ENCODE measurements around the gene DSCAML1. TPM values are rescaled to one million over a fixed set of nuclear protein-coding genes. Genes with fewer than 3 reads are reported as not detected.

Gene DSCAML1
- total RNA-seq, 2 donors from 2014 or later, result 0.67 to 1.3 TPM

DNA sequence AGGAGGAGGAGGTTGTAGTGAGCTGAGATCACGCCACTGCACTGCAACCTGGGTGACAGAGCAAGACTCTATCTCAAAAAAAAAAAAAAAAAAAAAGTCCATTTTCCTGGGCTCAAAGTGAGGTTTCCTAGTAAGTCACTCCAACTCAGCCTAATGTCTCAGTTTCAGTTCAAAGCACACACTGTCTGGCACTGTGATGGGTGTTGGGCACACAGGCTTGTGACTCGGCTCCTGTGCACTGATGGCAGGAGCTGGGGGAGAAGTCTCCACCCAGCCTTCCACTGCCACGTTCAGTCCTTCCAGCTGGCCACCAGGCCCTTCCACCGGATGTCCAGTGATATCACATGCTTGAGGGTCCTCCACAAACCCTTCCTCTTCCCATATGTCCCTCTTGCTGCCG lies 283.4 kb downstream of the DSCAML1 start:
- TF ChIP-seq, protein P1, sequence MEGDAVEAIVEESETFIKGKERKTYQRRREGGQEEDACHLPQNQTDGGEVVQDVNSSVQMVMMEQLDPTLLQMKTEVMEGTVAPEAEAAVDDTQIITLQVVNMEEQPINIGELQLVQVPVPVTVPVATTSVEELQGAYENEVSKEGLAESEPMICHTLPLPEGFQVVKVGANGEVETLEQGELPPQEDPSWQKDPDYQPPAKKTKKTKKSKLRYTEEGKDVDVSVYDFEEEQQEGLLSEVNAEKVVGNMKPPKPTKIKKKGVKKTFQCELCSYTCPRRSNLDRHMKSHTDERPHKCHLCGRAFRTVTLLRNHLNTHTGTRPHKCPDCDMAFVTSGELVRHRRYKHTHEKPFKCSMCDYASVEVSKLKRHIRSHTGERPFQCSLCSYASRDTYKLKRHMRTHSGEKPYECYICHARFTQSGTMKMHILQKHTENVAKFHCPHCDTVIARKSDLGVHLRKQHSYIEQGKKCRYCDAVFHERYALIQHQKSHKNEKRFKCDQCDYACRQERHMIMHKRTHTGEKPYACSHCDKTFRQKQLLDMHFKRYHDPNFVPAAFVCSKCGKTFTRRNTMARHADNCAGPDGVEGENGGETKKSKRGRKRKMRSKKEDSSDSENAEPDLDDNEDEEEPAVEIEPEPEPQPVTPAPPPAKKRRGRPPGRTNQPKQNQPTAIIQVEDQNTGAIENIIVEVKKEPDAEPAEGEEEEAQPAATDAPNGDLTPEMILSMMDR (IDR thresholded peaks at IDR 0.05), result no peak
- H3K27ac ChIP-seq, result no peak overlapping the region
- no peaks in the 10 kb centered on the region for H3K4me1 ChIP-seq
- H3K27me3 ChIP-seq, result no peaks in the 10 kb centered on the region
- H3K9me3 ChIP-seq, result no peaks in the 10 kb centered on the region
- no peak for DNase-seq (ENCODE audit: low spot score)
- H3K4me3 ChIP-seq, result no peak overlapping the region
- no peaks in the 10 kb centered on the region for H3K36me3 ChIP-seq

DNA sequence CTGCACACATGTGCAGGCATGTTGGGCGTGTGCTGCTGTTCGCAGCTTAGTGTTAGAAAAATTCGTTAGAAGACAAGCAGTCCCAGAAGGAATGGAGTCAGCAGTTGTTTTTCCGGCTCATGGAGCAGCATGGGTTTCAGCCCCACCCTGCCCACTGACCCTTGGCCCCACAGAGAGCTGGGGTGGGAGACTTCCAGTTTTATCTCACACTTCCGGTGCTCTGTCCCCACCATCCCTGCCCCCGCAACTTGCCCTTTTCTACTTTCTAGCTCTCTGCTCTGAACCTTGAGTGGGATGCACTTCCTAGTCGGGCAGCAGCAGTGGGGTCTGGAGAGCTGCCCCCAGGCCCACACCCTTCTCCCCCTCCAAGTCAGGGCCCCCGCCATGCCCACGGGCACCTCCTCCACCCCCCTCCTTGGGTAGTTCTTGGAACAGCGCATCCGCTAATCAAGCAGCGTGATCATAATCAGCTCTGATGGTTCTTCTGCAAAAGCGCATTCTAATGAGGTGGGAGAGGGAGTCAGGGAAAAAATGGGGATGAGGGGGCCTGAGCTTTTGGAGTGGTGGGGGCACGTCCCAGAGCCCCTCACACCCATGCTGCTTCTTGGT lies 285.0 kb downstream of the DSCAML1 start:
- H3K27me3 ChIP-seq, result no peaks in the 10 kb centered on the region
- no peak overlapping the region for H3K4me3 ChIP-seq
- H3K27ac ChIP-seq, result no peak overlapping the region
- TF ChIP-seq, protein P1 (IDR thresholded peaks at IDR 0.05), result no peak
- no peaks in the 10 kb centered on the region for H3K9me3 ChIP-seq
- DNase-seq (ENCODE audit: low spot score), result no peak
- H3K4me1 ChIP-seq, result no peaks in the 10 kb centered on the region
- no peaks in the 10 kb centered on the region for H3K36me3 ChIP-seq

DNA sequence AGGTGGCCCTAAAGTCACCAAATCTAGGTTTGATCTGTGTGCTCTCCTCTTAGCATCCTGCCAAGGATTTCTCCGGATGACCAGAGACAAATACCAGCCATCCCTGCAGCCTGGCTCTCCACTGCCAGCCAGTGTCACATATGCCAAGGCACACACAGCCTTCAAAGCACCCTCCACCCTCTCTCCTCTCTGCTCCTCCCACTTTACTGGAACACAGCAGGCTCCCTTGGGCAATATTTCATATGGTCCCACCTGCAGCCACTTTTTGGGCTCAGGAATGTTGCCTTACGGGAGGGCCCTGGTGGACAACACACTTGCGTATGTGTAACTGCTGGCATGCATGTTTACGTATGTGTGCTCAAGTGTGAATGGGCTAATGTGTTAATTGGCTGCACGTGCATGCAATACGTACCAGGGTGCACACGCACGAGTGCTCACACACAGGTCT lies 285.5 kb downstream of the DSCAML1 start:
- H3K36me3 ChIP-seq, result no peaks in the 10 kb centered on the region
- no peaks in the 10 kb centered on the region for H3K4me1 ChIP-seq
- H3K27ac ChIP-seq, result no peak overlapping the region
- no peak overlapping the region for H3K4me3 ChIP-seq
- H3K27me3 ChIP-seq, result no peaks in the 10 kb centered on the region
- TF ChIP-seq, protein P1 (IDR thresholded peaks at IDR 0.05), result no peak
- no peak for DNase-seq (ENCODE audit: low spot score)
- H3K9me3 ChIP-seq, result no peaks in the 10 kb centered on the region

DNA sequence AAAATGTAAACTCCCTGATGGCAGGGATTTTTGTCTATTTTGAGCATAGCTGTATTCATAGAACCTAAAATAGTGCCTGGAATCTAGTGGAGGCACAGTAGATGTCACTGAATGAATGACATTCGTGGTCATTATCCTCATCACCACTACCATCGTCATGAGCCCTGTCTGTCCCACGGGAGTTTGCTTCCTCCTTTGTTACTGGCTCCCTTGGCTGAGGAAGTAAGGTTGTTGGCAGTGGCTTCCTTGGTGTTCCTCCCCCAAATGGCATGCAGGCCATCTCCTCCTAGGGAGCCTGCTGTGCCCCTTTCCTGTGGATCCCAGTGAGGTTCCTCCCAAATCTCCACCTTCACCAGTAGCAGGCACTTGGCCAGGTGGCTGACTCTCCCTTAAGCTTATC lies 286.4 kb downstream of the DSCAML1 start:
- Histone ChIP-seq H3K4me3 (no peak overlapping the region), H3K27ac (no peak overlapping the region), H3K36me3 (no peaks in the 10 kb centered on the region), H3K4me1 (no peaks in the 10 kb centered on the region), H3K9me3 (no peaks in the 10 kb centered on the region), H3K27me3 (no peaks in the 10 kb centered on the region)
- no peak for DNase-seq (ENCODE audit: low spot score)
- TF ChIP-seq, protein P1 (IDR thresholded peaks at IDR 0.05), result no peak

DNA sequence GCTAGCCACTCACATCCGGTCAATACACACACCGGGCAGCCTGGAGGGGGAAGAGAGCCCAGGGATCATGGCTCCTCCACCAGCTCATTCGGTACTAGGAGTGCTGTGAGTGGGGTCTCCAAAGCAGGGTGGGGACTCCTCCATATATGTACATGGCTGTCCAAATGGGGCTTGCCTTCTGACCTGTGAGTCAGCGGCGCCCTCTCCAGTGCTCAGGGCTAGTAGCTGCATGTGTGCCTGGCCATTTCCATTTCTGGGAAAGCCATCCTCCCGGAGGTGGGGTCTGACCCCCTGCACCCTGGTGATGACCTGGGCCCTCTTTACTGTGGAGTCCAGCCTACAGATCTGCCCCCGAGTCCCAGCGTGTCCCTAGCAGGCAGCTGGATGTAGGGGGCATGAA lies 287.5 kb downstream of the DSCAML1 start:
- Histone ChIP-seq H3K4me1 (no peaks in the 10 kb centered on the region), H3K36me3 (no peaks in the 10 kb centered on the region), H3K4me3 (no peak overlapping the region), H3K9me3 (no peaks in the 10 kb centered on the region), H3K27me3 (no peaks in the 10 kb centered on the region), H3K27ac (no peak overlapping the region)
- TF ChIP-seq, protein P1 (IDR thresholded peaks at IDR 0.05), result no peak
- no peak for DNase-seq (ENCODE audit: low spot score)

DNA sequence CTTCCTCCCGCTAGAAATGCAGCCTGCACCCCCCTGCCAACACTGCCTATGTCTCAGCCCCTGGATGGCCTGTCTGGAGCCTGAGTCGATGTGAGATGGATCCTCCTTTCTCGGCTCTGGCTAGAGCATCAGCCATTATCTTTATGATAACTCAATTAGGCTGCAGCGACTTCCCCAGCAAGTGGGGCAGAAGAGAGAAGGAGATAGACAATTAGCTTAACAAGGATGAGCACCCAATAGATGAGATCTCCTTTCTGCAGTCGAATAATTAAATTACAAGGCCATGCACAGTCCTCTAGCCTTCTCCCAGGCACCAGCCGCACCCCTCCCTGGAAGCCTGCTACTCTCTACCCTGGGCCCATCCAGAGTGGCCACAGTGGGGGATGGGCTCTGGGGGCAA lies 290.0 kb downstream of the DSCAML1 start:
- no peak overlapping the region for H3K4me3 ChIP-seq
- H3K36me3 ChIP-seq, result no peaks in the 10 kb centered on the region
- no peaks in the 10 kb centered on the region for H3K27me3 ChIP-seq
- TF ChIP-seq, protein P1 (IDR thresholded peaks at IDR 0.05), result no peak
- no peaks in the 10 kb centered on the region for H3K9me3 ChIP-seq
- H3K27ac ChIP-seq, result no peak overlapping the region
- no peak for DNase-seq (ENCODE audit: low spot score)
- H3K4me1 ChIP-seq, result no peaks in the 10 kb centered on the region

All from right atrium auricular region (tissue), 2 donors.